ENCODE measurements around the gene PRKN. TPM values are rescaled to one million over a fixed set of nuclear protein-coding genes. Genes with fewer than 3 reads are reported as not detected.

PRKN gene
- total RNA-seq, 1 donor from 2014 or later = 0.79 TPM

DNA sequence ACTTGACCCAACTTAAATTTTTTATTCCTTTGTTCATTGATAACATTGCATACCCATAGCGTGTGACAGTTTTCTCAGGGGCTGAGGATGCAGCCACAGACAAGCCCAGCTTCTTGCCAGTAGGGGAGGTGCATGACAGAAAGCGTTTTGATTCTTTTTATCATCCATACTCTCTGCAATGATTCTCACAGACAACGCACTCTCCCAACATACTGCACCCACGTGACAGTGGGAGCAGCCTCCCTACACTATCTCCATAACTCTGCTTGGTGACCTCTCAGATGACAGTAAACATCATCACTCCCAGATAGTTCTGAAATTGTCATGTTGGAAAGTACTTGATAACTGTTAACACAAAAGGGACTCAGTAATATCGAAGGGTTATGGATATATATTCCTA, 972.5 kb downstream of the PRKN start:
- Histone ChIP-seq H3K36me3 (ENCODE audit: control insufficient read depth, insufficient read depth, low read length) (no peaks in the 10 kb centered on the region), H3K27me3 (ENCODE audit: control insufficient read depth, insufficient read depth, low read length) (no peaks in the 10 kb centered on the region), H3K4me3 (ENCODE audit: low read depth, low read length) (no peak overlapping the region)
- FAIRE-seq (no peak), DNase-seq (ENCODE audit: low read depth) (no peak)
- TF ChIP-seq, protein P1, sequence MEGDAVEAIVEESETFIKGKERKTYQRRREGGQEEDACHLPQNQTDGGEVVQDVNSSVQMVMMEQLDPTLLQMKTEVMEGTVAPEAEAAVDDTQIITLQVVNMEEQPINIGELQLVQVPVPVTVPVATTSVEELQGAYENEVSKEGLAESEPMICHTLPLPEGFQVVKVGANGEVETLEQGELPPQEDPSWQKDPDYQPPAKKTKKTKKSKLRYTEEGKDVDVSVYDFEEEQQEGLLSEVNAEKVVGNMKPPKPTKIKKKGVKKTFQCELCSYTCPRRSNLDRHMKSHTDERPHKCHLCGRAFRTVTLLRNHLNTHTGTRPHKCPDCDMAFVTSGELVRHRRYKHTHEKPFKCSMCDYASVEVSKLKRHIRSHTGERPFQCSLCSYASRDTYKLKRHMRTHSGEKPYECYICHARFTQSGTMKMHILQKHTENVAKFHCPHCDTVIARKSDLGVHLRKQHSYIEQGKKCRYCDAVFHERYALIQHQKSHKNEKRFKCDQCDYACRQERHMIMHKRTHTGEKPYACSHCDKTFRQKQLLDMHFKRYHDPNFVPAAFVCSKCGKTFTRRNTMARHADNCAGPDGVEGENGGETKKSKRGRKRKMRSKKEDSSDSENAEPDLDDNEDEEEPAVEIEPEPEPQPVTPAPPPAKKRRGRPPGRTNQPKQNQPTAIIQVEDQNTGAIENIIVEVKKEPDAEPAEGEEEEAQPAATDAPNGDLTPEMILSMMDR (IDR thresholded peaks at IDR 0.05; ENCODE audit: insufficient read depth, low read length, severe bottlenecking) = no peak

DNA sequence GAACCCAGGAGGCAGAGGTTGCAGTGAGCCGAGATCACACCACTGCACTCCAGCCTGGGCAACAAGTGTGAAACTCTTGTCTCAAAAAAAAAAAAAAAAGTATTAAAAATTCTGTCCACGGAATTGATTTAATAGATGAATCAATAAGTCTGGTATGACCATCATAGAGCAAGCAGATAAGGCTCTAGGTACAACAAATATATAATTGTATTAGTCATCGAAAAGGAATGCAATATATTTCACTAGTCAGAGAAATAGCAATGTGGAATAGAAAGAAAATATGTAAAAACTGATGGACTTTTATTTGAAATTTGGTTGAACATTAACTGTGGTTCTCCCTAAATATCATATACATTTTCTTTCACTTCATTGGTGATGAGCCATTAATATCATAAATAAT, 976.9 kb downstream of the PRKN start:
- H3K27me3 ChIP-seq (ENCODE audit: control insufficient read depth, insufficient read depth, low read length) = no peaks in the 10 kb centered on the region
- DNase-seq (ENCODE audit: low read depth) = no peak
- FAIRE-seq = no peak
- no peak overlapping the region for H3K4me3 ChIP-seq (ENCODE audit: low read depth, low read length)
- TF ChIP-seq, protein P1 (IDR thresholded peaks at IDR 0.05; ENCODE audit: insufficient read depth, low read length, severe bottlenecking) = no peak
- H3K36me3 ChIP-seq (ENCODE audit: control insufficient read depth, insufficient read depth, low read length) = no peaks in the 10 kb centered on the region

DNA sequence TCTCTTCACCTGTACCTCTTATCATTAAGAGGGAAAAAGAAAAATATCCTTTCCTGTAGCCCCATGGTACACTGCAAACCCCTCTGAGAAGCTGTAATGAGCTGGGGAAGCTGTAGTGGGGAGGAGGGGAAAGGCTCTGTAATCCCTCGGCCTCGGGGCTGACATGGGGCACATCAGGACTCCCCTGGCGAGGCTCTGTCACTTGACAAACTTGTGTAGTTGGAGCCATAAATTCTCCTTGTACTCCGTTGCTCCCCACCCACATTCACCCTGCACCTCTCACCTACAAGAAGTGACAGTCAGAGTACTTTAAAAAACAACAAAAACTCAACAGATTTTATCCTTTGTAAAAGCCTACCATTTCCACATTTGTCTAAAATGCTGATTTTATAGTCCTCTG, 978.0 kb downstream of the PRKN start:
- no peak for DNase-seq (ENCODE audit: low read depth)
- Histone ChIP-seq H3K4me3 (ENCODE audit: low read depth, low read length) (no peak overlapping the region), H3K27me3 (ENCODE audit: control insufficient read depth, insufficient read depth, low read length) (no peaks in the 10 kb centered on the region), H3K36me3 (ENCODE audit: control insufficient read depth, insufficient read depth, low read length) (no peaks in the 10 kb centered on the region)
- FAIRE-seq = no peak
- TF ChIP-seq, protein P1 (IDR thresholded peaks at IDR 0.05; ENCODE audit: insufficient read depth, low read length, severe bottlenecking) = no peak

DNA sequence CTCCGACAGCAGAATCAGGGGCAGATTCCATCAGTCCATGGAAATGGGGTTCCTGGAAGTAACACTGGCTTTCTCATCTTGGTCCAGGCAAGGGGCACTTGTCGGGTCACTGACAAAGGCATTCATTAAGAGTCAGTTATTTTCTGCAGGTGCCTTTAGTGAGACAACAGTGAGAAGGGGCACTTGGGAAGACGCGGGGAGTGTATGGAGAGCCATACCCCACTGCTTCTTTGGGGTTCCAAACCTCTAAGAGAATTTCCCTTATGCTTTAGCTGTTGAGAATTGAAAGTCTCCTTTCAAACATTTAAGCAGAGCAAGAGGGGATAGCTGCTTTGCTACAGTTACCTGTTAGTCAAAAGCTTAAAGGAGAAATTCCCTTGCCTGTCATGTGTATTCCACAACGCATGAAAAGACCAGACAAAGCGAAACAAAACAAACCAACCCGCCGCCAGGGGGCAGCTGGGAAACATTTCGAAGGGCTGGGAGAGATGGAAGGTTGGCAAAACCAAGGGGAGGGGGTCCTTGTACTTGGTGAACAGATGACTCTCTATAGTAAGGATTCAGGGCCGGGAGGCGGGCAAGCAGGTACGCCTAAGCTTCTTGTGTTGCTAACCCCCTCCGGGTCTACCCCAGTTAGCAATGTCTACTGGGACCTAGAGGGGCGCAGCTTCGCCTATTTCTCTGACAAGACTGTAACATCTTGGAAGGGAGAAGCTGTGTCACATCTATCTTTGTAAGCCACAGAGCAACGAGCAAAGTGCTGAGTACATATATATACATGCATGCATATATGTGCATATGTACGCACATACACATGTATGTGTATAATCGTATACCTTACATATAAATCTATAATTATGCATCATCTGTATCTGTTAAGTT, 978.8 kb downstream of the PRKN start:
- TF ChIP-seq, protein P1 (IDR thresholded peaks at IDR 0.05; ENCODE audit: insufficient read depth, low read length, severe bottlenecking) = no peak
- Histone ChIP-seq H3K4me3 (ENCODE audit: low read depth, low read length) (no peak overlapping the region), H3K27me3 (ENCODE audit: control insufficient read depth, insufficient read depth, low read length) (no peaks in the 10 kb centered on the region), H3K36me3 (ENCODE audit: control insufficient read depth, insufficient read depth, low read length) (no peaks in the 10 kb centered on the region)
- no peak for FAIRE-seq
- DNase-seq (ENCODE audit: low read depth) = no peak

DNA sequence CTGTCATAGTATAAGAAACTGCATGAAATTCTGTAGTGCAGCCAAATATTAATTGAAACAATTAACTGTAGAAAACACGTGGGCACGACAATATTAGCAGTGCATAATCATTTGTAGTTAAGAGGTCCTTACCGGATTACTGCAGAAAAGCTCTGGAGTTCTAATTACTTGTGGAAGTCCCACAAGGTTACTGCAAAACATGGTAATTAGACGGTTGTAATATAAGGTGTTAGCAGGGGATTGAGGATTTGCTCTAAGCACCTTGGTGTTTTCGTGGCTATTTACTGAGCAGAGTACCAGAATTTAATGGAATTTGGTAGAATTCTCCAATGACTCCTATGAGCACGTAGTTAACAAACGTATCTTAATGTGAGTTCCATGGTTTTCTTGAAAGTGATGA, 980.1 kb downstream of the PRKN start:
- FAIRE-seq = no peak
- TF ChIP-seq, protein P1 (IDR thresholded peaks at IDR 0.05; ENCODE audit: insufficient read depth, low read length, severe bottlenecking) = no peak
- no peaks in the 10 kb centered on the region for H3K27me3 ChIP-seq (ENCODE audit: control insufficient read depth, insufficient read depth, low read length)
- no peaks in the 10 kb centered on the region for H3K36me3 ChIP-seq (ENCODE audit: control insufficient read depth, insufficient read depth, low read length)
- no peak overlapping the region for H3K4me3 ChIP-seq (ENCODE audit: low read depth, low read length)
- no peak for DNase-seq (ENCODE audit: low read depth)

Measured in bronchial epithelial cell (primary cell).